Sigmoid colon (tissue), 4 donors: ENCODE measurements around the gene CFAP46.

Experiments used
- CTCF ChIP-seq, 4 experiments: fragments of 450-650 bp in 3 of 4; fragments of 200-600 bp in 1 of 4; IDR thresholded peaks; one replicate each; pipeline ENCODE4 v1.5.1; 2016 to 2019; ENCODE audit warnings: antibody characterized with exemption in 4 of 4, mild to moderate bottlenecking in 3 of 4, moderate library complexity in 2 of 4
- EP300 ChIP-seq, 4 donors: sonication (generic); formaldehyde crosslinking; IDR thresholded peaks; one replicate each; pipeline ENCODE4 v1.6.1; 2017; ENCODE audit warnings: antibody characterized with exemption in 4 of 4
- POLR2A ChIP-seq, 2 donors: fragments of 450-650 bp; IDR thresholded peaks; one replicate each; pipeline ENCODE4 v1.6.1; 2016; ENCODE audit warnings: antibody characterized with exemption in 2 of 2, mild to moderate bottlenecking in 2 of 2, moderate library complexity in 2 of 2

- TF ChIP-seq CTCF (IDR thresholded peaks at IDR 0.05) = no peak
- no peak for TF ChIP-seq POLR2A (IDR thresholded peaks at IDR 0.05)
- TF ChIP-seq EP300 (IDR thresholded peaks at IDR 0.05) = no peak
These were observed 108.0 kb downstream of the CFAP46 start for GRCh38 chr10:132834311-132834761.
